WTC11 (cell line): Measurements from ENCODE around the gene MYLK. TPM values are rescaled to one million over a fixed set of nuclear protein-coding genes. Genes with fewer than 3 reads are reported as not detected.

Experiments used
- ATAC-seq: fragments of 200-7000 bp; cut with Tn5 transposase; 2 replicates; pipeline ENCODE4 v1.10.0; 2021; ENCODE audit warnings: mild to moderate bottlenecking, moderate library complexity
- CTCF ChIA-PET: fragments of 300-600 bp; sonication (Branson Sonifier 250); formaldehyde crosslinking; loops from one replicate; lab custom pipeline; 2021; ENCODE audit warnings: antibody characterized with exemption; lab: Charles Lee
- POLR2A ChIA-PET: fragments of 350-600 bp; sonication (Branson Sonifier 250); formaldehyde crosslinking; loops from one replicate; lab custom pipeline; 2021; ENCODE audit warnings: antibody characterized with exemption; lab: Charles Lee
- DNase-seq: peaks from one replicate; pipeline ENCODE4 v3.0.0; 2021; ENCODE audit warnings: low spot score
- H3K27ac Mint-ChIP-seq: 2 replicates; pipeline ENCODE4 v1.8.0; 2021; ENCODE audit warnings: mixed read lengths
- H3K27me3 Mint-ChIP-seq: 2 replicates; pipeline ENCODE4 v1.8.0; 2021; ENCODE audit warnings: low read depth, mild to moderate bottlenecking, moderate library complexity, mixed read lengths
- H3K36me3 Mint-ChIP-seq: 2 replicates; pipeline ENCODE4 v1.8.0; 2021; ENCODE audit warnings: mixed read lengths
- H3K4me1 Mint-ChIP-seq: 2 replicates; pipeline ENCODE4 v1.8.0; 2022; ENCODE audit warnings: mixed read lengths
- H3K4me3 Mint-ChIP-seq: 2 replicates; pipeline ENCODE4 v1.8.0; 2021; ENCODE audit warnings: mild to moderate bottlenecking, moderate library complexity, mixed read lengths
- H3K9me3 Mint-ChIP-seq: 2 replicates; pipeline ENCODE4 v1.8.0; 2021; ENCODE audit warnings: mixed read lengths
- ARID4B ChIP-seq: sonication (generic); formaldehyde crosslinking; IDR thresholded peaks from 2 replicates; pipeline ENCODE4 v1.8.0; 2023; ENCODE audit warnings: missing genetic modification reagents, mild to moderate bottlenecking, borderline replicate concordance
- ATF3 ChIP-seq: sonication (generic); formaldehyde crosslinking; conservative IDR thresholded peaks from 2 replicates; pipeline ENCODE4 v1.8.1; 2022; ENCODE audit warnings: mild to moderate bottlenecking, missing genetic modification reagents
- ATF6 ChIP-seq: sonication (generic); formaldehyde crosslinking; IDR thresholded peaks from 2 replicates; pipeline ENCODE4 v1.8.1; 2023; ENCODE audit warnings: mild to moderate bottlenecking, missing genetic modification reagents
- CREM ChIP-seq: sonication (generic); formaldehyde crosslinking; IDR thresholded peaks from 2 replicates; pipeline ENCODE4 v1.8.1; 2022; ENCODE audit warnings: mild to moderate bottlenecking, missing genetic modification reagents, moderate library complexity
- E2F4 ChIP-seq: sonication (generic); formaldehyde crosslinking; IDR thresholded peaks from 2 replicates; pipeline ENCODE4 v1.8.1; 2022; ENCODE audit warnings: low read depth, mild to moderate bottlenecking, moderate library complexity, missing genetic modification reagents, borderline replicate concordance
- ELF4 ChIP-seq: sonication (generic); formaldehyde crosslinking; IDR thresholded peaks from 2 replicates; pipeline ENCODE4 v1.8.1; 2022; ENCODE audit warnings: low read depth, mild to moderate bottlenecking, moderate library complexity, missing genetic modification reagents
- ESRRA ChIP-seq: sonication (generic); formaldehyde crosslinking; IDR thresholded peaks from 2 replicates; pipeline ENCODE4 v1.8.1; 2022; ENCODE audit warnings: mild to moderate bottlenecking, missing genetic modification reagents, borderline replicate concordance
- FOXJ3 ChIP-seq: sonication (generic); formaldehyde crosslinking; IDR thresholded peaks from 2 replicates; pipeline ENCODE4 v1.9.0; 2021; ENCODE audit warnings: missing genetic modification reagents, mild to moderate bottlenecking, borderline replicate concordance
- JAZF1 ChIP-seq: fragments of 250-450 bp; sonication (Bioruptor Pico); IDR thresholded peaks from 2 replicates; pipeline ENCODE4 v1.9.0; 2021; ENCODE audit warnings: moderate library complexity, mild to moderate bottlenecking, inconsistent platforms
- KAT7 ChIP-seq: sonication (generic); formaldehyde crosslinking; IDR thresholded peaks from 2 replicates; pipeline ENCODE4 v1.8.1; 2023; ENCODE audit warnings: missing genetic modification reagents, mild to moderate bottlenecking, borderline replicate concordance
- MLX ChIP-seq: sonication (generic); formaldehyde crosslinking; IDR thresholded peaks from 2 replicates; pipeline ENCODE4 v1.8.1; 2023; ENCODE audit warnings: mild to moderate bottlenecking, missing genetic modification reagents, moderate library complexity
- MYBL2 ChIP-seq: sonication (generic); formaldehyde crosslinking; IDR thresholded peaks from 2 replicates; pipeline ENCODE4 v1.8.1; 2023; ENCODE audit warnings: mild to moderate bottlenecking, moderate library complexity, missing genetic modification reagents
- NFATC4 ChIP-seq: fragments of 250-450 bp; sonication (Bioruptor Pico); IDR thresholded peaks from 2 replicates; pipeline ENCODE4 v1.9.0; 2021; ENCODE audit warnings: mild to moderate bottlenecking
- NFE2L1 ChIP-seq: sonication (generic); formaldehyde crosslinking; IDR thresholded peaks from 2 replicates; pipeline ENCODE4 v1.8.1; 2023; ENCODE audit warnings: missing genetic modification reagents
- OVOL2 ChIP-seq: fragments of 250-450 bp; sonication (Bioruptor Pico); IDR thresholded peaks from 2 replicates; pipeline ENCODE4 v1.9.0; 2021; ENCODE audit warnings: mild to moderate bottlenecking, borderline replicate concordance
- PRRX2 ChIP-seq: fragments of 250-450 bp; sonication (Bioruptor Pico); IDR thresholded peaks from 2 replicates; pipeline ENCODE4 v1.8.0; 2021; ENCODE audit warnings: mild to moderate bottlenecking
- TEAD1 ChIP-seq: sonication (generic); formaldehyde crosslinking; IDR thresholded peaks from 2 replicates; pipeline ENCODE4 v1.8.0; 2022; ENCODE audit warnings: mild to moderate bottlenecking, missing genetic modification reagents
- ZBTB43 ChIP-seq: sonication (generic); formaldehyde crosslinking; IDR thresholded peaks from 2 replicates; pipeline ENCODE4 v1.8.1; 2023; ENCODE audit warnings: mild to moderate bottlenecking, missing genetic modification reagents
- ZNF232 ChIP-seq: sonication (generic); formaldehyde crosslinking; IDR thresholded peaks from 2 replicates; pipeline ENCODE4 v1.8.0; 2022; ENCODE audit warnings: mild to moderate bottlenecking, missing genetic modification reagents
- ZNF317 ChIP-seq: sonication (generic); formaldehyde crosslinking; IDR thresholded peaks from 2 replicates; pipeline ENCODE4 v1.8.1; 2023; ENCODE audit warnings: low read depth, mild to moderate bottlenecking, moderate library complexity, missing genetic modification reagents, borderline replicate concordance
- ZNF423 ChIP-seq: fragments of 250-450 bp; sonication (Bioruptor Pico); IDR thresholded peaks from 2 replicates; pipeline ENCODE4 v2.1.2; 2022; ENCODE audit warnings: mild to moderate bottlenecking, moderate library complexity
- total RNA-seq: library from RNA; stranded (reverse); gene quantifications from 3 replicates; pipeline ENCODE4 v1.2.3, GENCODE V29; 2021

MYLK gene
- total RNA-seq, 1 experiment from 2014 or later = 10.4 TPM

GRCh38 chr3:123803521-123803920 lies 80.6 kb downstream of the MYLK start:
- Mint-ChIP-seq H3K9me3 (no peaks in the 10 kb centered on the region), H3K4me3 (no peak overlapping the region), H3K27ac (no peak overlapping the region), H3K27me3 (no peaks in the 10 kb centered on the region)
- ATAC-seq (peak; percentile 83), DNase-seq (peak; percentile 44)
- CTCF ChIA-PET = interaction anchor here (0.7 to 1.3 kb wide), 18 partner anchors 12 to 229 kb away, joined by 3 to 9 read pairs (median 4); partner anchors contain the start of genes KALRN and MYLK
- no peak for TF ChIP-seq JAZF1 (CRISPR knock-in tag)
- TF ChIP-seq ESRRA = no peak
- no peak for TF ChIP-seq PRRX2
- TF ChIP-seq MLX = no peak
- no peak for TF ChIP-seq ZNF232 (CRISPR knock-in tag)
- no peak for TF ChIP-seq MYBL2 (CRISPR knock-in tag)
- no peak for TF ChIP-seq OVOL2 (CRISPR knock-in tag)
- TF ChIP-seq ZBTB43 (CRISPR knock-in tag) = no peak
- TF ChIP-seq ATF6 (CRISPR knock-in tag) = no peak
- no peak for TF ChIP-seq NFATC4 (CRISPR knock-in tag)
- no peak for TF ChIP-seq NFE2L1 (CRISPR knock-in tag)
- no peak for TF ChIP-seq ZNF423
- no peak for TF ChIP-seq KAT7 (CRISPR knock-in tag)
- no peak for TF ChIP-seq ATF3
- no peak for TF ChIP-seq E2F4 (CRISPR knock-in tag)
- no peak for TF ChIP-seq FOXJ3
- TF ChIP-seq ZNF317 (CRISPR knock-in tag) = no peak
- TF ChIP-seq CREM (CRISPR knock-in tag) = no peak
- TF ChIP-seq, all 79 proteins: peak for 0
- POLR2A ChIA-PET = no interaction called here
- Mint-ChIP-seq H3K4me1 (peaks cover 3% of the 10 kb centered on the region), H3K36me3 (no peaks in the 10 kb centered on the region)

- no peak for DNase-seq
- no peaks in the 10 kb centered on the region for H3K9me3 Mint-ChIP-seq
- no peak for TF ChIP-seq ELF4
- TF ChIP-seq TEAD1 (CRISPR knock-in tag) = no peak
- TF ChIP-seq ARID4B = no peak
- peaks cover 3% of the 10 kb centered on the region for H3K4me1 Mint-ChIP-seq
- ATAC-seq = no peak
- ChIA-PET POLR2A (no interaction called here), CTCF (interaction anchor here (1.3 kb wide), 1 partner anchor 13 kb away, joined by 3 read pairs; no protein-coding TSS in a partner anchor)
- no peaks in the 10 kb centered on the region for H3K36me3 Mint-ChIP-seq
- H3K4me3 Mint-ChIP-seq = no peak overlapping the region
- no peak overlapping the region for H3K27ac Mint-ChIP-seq
- H3K27me3 Mint-ChIP-seq = no peaks in the 10 kb centered on the region
These were observed 82.0 kb downstream of the MYLK start for GRCh38 chr3:123802007-123802625.
